Stimulated activated CD4-positive, alpha-beta T cell treated with anti-CD3 and anti-CD28 coated beads, TNF-alpha, amount 100 ng/mL, for 1 hour (primary cell): ENCODE measurements around the gene SIK3.

Experiments used
- DNase-seq, 3 donors: peaks; one replicate each; pipeline ENCODE4 v3.0.0-alpha.2; 2020; ENCODE audit warnings: low read depth in 3 of 3, low spot score in 1 of 3

The SIK3 gene

DNA sequence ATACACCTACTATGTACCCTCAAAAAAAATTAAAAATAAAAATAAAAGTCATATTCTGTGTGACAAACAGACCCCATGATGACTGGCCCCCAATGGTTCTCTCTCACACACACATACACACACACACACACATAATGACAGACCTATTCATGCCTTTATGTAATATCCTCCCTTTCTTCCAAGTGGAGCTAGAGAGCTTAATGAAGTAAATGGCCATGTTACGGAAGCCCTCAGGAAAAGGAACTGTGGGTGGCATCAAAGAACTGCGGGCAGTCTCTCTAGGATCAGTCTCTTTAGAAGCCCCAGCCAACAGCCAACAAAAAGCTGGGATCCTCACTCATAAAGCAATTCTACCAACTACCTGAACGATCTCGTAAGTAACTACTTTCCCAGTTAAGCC lies 125.5 kb downstream of the SIK3 start:
- DNase-seq = no peak

DNA sequence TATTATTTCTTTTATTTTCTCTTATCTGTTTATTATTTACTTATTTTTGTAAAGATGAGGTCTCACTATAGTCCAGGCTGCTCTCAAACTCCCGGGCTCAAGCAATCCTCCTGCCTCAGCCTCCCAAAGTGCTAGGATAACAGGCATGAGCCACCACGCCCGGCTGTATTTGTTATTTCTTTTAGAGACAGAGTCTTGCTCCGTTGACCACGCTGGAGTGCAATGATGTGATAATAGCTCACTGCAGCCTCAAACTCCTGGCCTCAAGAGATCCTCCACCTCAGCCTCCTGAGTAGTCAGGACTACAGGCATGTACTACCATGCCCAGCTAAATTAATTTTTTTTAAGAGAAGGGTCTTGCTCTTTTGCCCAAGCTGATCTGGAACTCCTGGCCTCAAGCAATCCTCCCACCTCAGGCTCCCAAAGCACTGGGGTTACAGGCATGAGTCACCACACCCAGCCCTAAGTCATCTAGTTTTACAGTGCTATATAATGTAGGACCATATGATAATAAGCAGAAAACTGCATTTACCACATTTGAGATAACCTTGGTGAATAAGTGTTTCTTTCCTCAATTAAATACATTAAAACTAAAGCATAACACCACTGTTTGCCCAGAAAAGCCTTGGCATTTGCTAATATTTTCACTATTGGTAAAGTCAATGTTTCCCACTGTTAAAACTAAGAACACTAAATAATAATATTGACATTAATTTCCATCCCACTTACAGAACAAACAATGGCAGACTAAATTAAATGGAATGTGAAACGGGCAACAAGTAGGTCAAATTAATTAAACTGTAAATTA lies 127.5 kb downstream of the SIK3 start:
- no peak for DNase-seq

DNA sequence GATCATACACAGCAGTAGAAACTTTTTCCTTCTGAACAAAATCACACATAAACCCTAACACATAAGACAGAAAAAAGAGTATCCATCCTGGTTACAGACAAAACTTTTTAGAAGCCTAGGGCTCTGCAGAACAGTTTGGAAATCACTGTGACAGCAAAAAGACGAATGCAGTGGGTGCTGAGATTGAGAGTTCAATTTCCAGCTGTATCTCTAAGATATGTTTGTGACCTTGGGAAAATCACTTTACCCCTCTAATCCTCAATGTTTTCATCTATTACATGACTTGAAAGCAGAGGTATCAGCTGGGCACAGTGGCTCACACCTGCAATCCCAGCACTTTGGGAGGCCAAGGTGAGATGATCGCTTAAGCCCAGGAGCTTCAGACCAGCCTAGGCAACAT lies 128.5 kb downstream of the SIK3 start:
- DNase-seq = no peak

DNA sequence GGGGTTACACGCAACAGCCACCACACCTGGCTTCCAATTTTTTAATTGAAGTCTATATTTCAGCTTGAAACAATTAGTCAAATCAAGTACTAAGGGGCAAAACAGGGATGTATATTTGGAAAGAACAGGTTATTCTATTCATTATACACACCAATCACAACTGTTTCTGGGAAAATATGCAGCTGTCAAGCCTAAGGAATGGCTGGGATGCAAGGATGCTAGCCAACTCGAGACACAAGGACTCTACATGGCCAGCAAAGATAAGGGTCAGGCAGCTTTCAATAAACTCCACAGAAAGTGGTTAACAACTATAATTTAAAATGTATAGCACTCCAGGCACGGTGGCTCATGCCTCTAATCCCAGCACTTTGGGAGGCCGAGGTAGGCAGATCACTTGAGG lies 134.0 kb downstream of the SIK3 start:
- no peak for DNase-seq

DNA sequence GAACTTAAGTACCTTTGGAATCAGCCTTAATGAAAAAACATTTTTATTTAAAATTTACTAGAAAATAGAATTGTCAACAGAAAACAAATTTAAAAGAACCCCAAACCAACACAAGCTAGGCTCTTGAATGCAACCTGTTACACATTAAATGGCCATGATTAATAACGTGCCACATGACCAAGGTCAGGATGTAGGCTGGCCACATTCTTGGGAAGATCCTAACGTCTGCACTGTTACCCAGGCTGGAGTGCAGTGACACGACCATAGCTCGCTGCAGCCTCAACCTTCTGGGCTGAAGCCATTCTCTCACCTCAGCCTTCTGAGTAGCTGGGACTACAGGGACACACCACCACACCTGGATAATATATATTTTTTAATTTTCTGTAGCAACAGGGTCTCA lies 134.4 kb downstream of the SIK3 start:
- no peak for DNase-seq

DNA sequence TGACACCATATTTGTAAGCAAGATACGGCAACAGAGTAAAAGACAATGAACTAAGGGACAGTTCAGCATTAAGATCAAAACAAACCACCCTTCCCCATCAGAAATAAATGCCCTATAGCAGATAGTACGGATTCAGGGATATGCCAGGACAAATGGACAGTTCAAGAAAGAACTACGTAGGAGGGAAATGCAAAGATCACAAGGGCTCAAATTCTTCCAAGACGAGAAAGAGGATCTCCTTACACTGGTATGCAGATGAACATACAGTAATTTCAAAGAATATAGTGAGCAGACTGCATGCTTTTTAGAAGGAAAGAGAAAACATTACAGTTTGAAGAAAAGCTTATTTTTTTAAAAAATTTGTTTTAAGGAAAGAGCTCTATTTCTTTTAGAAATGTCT lies 136.1 kb downstream of the SIK3 start:
- DNase-seq = no peak

DNA sequence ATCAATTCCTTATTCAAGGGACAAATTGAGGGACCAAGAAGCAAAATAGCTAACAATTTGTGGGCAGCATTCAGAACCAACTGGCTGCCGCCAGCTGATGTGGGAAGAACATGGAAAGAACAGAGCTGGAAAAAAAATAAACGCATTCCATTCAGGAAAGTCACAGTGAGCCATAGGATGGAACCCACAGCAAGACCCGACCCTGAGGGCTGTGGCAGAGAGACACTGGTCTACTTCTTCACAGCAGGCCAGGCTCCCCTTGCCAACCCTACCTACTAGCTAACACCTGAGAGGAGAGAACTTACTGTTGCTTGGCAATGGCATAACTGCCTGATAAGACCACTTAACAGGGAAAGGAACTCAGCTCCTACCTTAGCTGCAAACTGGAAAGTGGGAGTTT lies 137.3 kb downstream of the SIK3 start:
- DNase-seq = no peak

DNA sequence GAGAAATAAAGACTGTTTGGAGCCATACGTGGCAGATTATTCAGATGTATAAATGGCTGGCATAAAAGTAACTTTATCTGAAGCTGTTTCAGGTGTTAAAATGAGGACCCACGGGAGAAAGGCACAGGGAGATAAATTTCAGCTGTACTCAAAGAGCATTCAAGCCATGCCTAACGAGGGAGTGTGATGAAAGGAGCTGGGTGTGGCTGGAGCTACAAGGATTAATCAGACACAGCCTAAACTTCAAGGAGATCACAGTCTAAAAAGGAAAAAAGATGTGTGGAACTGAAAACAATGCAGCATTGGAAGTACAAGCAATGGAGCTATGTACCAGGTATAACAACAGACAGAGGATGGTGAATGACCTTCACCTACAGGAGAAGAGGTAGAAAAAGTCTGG lies 140.0 kb downstream of the SIK3 start:
- DNase-seq = no peak

DNA sequence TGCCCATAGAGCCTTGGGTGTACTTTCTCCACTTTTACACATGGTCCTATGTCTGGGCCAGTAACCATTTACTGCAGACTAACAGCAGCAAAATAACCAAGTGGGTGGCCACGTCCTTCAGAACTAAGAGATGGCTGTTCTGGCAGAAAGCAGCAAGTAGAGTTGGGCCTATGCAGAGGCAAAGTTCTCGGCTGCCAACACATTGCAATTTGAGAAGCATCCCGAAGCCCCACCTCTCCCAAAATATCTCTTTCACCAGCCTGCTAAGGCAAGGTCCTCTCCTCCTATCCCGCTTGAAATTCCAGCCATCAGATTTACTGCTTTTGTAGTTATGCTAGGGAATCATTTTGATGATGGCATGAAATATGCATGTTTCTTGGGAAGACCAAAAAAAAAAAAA lies 142.3 kb downstream of the SIK3 start:
- no peak for DNase-seq

DNA sequence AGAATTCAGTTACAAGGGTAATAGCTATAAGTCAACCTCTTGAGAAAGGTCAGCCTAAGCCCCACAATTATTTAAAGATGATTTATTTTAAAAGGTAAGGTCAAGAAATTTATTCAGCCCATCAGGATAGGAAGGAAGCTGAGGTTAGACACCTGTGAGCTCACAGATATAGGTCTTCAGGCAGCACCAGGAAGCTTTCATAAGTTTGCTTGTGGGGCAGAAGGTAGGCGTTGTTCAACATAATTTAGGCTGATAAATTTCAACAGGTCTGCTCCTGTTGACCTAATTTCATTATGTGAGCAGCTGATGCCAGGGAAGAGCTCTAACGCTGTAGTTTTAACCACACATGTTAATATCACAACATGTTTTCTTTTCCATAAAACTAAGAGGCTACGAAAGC lies 142.7 kb downstream of the SIK3 start:
- no peak for DNase-seq

DNA sequence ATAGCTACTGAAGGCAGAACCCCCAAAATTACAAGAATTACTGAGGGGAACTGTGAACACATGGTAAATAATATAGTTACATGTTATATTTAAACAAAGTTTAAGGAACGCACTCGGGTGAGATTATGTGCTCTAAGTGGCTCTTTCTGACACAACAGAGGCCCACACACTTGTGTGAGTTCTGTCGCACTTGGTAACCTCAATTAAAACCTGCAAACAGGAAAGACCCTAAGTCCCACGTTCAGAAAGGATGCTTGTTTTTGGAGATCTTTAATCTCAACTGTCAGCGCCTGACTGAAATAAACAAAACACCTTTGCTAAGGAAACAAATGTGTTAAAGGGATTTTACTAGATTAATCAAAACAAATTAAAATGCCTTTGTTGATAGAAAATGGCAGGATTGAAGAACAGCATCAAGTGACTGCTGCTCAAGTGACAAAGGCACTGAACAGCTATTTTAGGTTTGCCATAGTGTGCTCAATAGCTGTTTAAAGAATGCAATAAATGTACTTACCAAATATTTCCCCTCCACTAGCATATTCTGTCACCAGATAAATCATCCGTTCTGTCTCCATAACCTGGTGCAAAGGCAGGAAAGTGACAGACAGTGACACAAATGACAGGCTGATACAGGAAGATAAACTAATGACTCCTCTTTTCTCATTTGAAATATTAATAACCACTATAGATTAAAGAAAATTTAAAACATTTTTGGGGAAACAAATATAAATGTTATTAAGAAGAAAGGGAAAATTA lies 144.5 kb downstream of the SIK3 start:
- no peak for DNase-seq

DNA sequence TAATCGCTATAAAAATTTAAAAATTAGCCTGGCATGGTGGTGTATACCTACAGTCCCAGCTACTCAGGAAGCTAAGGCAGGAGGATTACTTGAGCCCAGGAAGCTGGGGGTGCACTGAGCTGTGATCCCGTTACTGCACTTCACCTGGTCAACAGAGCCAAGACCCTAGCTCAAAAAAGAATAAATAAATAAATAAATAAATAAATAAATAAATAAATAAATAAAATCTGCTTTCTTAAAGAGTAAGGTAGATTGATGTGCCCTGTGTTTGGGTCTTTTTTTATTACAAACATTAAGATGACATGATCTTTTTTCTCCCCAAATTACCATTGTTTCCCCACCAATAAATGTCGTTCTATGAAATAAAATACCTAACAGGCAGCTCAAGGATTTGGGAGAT lies 146.5 kb downstream of the SIK3 start:
- DNase-seq = no peak

DNA sequence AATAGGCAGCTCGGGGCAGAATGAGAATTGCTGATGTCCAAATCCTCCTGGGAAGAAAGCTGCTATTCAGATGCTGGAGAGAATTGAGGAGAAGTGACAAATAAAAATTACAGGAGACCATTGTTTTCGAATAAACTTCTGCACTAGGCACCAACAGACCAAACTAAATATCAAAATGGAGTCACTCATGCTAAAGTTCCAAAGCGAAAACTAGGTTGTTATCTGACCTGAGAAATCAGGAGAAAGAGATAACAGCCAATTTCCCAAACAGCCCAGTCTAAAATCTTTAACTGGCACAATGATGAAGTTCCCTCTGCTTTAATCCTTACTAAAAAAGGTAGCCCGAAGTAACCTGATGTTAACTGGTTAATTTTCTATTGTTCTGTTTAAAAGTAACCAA lies 148.0 kb downstream of the SIK3 start:
- no peak for DNase-seq

DNA sequence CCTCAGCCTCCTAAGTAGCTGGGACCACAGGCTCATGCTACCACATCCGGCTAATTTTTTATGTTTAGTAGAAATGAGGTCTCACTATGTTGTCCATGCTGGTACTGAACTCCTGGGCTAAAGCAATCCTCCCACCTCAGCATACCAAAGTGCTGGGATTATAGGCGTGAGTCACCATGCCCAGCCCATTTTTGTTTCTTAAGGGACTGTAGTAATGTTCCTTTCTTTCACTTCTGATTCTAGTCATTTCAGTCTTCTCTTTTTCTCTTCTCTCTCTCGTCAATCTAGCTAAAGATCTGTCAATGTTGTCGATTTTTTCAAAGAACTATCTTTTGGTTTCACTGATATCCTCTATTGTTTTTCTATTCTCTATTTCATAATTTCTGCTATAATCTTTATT lies 149.8 kb downstream of the SIK3 start:
- no peak for DNase-seq

DNA sequence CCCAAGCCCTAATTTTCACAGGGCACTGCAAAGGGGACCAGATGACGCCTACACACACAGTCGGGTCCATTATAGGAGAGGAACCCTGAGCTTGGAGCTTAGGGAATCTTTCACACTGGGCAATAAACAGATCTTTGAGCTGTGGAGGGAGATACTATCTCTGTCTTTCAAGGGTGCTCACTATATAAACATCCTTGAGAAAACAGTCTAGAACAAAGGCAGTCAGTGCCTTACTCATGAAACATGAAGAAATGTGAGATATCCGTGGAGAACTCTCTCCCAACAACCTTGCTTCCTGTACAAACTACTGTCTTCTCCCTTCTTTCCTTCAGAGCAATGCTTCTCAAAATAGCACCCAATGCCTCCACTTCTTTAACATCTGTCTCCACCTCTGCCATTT lies 151.8 kb downstream of the SIK3 start:
- no peak for DNase-seq

DNA sequence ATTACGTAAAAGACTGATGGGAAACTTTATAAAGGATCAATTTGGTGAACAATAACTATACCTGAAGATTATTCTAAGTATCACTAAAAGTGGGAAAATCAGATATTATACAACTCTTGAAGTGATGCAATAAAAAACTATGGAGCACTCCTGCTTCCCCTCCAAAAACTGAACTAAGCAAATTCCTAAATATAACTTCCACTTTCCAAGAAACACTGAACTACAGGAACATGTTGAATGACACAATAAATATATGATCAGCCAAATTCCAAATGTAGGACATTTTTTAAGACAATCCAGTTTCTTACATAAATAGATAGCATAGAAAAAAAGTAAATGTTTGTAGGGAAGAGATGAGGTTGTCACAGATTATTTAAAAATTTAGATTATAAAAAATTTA lies 158.7 kb downstream of the SIK3 start:
- no peak for DNase-seq

DNA sequence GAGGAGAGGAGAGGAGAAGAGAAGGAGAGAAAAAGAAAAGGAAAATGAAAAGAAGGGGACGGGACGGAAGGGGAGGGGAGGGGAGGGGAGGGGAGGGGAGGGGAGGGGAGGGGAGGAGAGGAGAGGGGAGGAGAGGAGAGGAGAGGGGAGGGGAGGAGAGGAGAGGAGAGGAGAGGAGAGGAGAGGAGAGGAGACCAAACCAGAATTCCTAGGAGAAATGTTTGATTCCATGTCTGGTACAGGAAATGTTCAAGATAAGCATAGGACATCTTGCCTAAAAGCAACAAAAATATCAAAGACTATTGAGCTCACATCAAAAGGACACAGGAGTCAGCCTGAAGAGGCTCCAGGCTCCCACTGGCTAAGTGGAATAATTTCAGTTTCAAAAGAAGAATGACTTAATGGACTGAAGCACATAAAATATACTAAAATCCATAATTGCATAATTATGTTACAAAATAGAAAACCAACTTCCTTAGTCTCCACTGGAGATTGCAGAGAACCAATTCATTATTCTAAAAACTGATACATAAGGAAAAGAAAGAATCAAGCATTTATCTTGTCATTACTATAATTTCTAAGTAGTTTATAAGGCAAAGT lies 159.7 kb downstream of the SIK3 start:
- DNase-seq = no peak

DNA sequence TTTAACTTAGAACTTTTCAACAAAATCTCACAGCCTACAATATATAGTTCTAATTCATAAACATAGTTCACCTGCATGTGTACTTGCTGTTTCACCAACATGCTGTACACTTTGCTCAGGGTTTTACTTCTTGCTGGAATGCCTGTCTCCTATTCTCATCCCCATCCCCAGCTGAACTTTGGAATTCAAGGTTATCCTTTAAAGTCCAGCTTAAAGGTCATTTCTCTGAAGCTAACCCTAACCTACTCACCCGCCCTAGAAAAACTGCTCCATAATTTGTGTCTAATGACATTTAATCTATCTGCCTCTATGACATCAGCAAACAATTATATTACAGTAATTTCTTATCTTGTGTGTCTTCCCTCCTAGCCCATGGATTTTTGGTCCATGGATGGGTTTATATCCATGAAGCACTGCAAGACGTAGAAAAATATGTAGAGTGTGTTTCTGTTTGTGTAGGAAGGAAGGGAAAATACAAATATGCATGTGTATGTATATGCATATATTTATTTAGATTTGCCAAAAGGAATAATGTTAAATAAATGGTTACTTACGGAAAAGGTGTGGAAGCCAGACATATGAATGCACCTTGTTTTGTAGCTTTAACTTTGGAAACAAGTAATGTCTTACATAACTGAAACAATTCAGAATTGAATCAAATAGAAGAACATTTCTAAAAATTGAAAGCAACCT lies 161.3 kb downstream of the SIK3 start:
- no peak for DNase-seq

DNA sequence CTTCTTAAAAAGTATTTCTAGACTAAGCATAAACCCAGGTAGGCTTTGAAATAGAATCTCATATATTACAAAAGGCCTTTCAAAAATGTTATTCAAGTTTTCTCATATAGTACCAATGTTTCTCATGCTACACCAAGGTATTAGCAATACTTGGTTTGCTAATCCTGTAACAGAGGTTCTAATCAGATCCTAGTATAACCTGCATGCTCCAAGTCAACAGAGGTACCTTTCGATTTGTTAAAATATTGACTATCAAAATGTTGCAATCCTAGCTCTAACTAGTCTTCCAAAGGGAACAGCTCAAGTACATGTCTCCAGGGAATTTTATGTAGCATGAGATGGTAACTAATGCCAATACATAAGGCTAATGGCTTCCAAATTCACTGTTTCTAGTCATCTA lies 162.7 kb downstream of the SIK3 start:
- DNase-seq = no peak

DNA sequence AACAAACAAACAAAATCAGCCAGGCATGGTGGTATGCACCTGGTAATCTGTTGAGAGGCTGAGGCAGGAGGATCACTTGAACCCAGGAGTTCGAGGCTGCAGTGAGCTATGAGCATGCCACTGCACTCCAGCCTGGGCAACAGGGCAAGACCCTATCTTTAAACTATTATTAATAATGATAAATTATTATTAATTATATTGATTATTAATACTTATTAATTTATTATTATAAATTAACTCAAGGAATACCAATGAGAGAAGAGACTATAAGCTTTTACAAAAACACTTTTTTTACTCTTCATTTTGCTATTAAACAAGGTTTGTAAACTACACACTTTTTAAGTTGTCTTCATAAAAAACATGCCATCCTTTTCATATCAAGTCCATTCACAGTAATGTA lies 163.1 kb downstream of the SIK3 start:
- no peak for DNase-seq

DNA sequence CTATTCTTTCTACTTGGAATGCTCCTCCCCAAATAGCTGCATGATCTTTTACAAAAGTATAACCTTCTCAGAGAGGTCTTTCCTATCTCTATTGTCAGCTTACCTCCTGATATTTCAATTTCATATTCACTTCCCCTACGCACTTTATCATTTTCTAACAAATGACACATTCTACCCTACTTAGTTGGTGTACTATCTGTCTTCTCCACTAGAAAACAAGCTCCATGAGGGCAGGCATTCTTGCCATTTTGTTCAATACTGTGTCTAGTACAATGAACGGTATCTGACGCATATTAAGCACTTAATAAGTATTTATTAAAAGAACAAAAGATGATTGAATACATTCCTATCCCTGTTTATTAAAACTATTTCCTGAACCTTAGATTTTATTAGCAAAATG lies 164.3 kb downstream of the SIK3 start:
- no peak for DNase-seq

DNA sequence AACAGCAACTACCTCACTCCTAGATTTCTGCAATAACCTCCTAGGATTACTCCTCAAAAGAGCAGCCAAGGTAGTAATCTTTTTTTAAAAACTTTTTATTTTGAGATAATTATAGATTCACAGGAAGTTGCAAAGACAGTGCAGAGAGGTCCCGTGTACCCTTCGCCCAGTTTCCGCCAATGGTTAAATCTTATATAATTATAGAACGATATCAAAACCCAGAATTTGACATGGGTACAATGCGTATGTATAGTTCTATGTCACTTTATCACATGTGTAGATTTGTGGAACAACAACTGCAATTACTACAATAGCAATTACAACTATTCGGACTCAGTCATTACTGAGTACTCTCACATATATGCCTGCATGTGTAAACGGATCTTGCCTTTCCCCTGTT lies 166.0 kb downstream of the SIK3 start:
- DNase-seq = no peak
